Activated CD4-positive, alpha-beta T cell treated with anti-CD3 and anti-CD28 coated beads, Interleukin-2, amount 10 ng/mL, durations not matched to agents 24 days and 14 days (primary cell): ENCODE measurements around the gene C17orf78. TPM values are rescaled to one million over a fixed set of nuclear protein-coding genes. Genes with fewer than 3 reads are reported as not detected.
"Not testable (repeated sequence)": the region's sequence is repeated elsewhere in the genome, so short reads cannot be mapped to it uniquely, and the experiment has no call there.

ENCODE experiments used
- DNase-seq: peaks from one replicate; pipeline ENCODE4 v3.0.0; 2022
- H3K27ac Mint-ChIP-seq: one replicate; pipeline ENCODE4 v1.8.0; 2022; ENCODE audit warnings: mild to moderate bottlenecking, mixed read lengths
- H3K27me3 Mint-ChIP-seq: one replicate; pipeline ENCODE4 v1.8.0; 2022; ENCODE audit warnings: mixed read lengths
- H3K36me3 Mint-ChIP-seq: one replicate; pipeline ENCODE4 v1.8.0; 2022; ENCODE audit warnings: low read depth, mild to moderate bottlenecking, mixed read lengths
- H3K4me1 Mint-ChIP-seq: one replicate; pipeline ENCODE4 v1.8.0; 2021; ENCODE audit warnings: mixed read lengths
- H3K4me3 Mint-ChIP-seq: one replicate; pipeline ENCODE4 v1.8.0; 2022; ENCODE audit warnings: mild to moderate bottlenecking, moderate library complexity, mixed read lengths
- H3K9me3 Mint-ChIP-seq: one replicate; pipeline ENCODE4 v1.8.0; 2021; ENCODE audit warnings: mixed read lengths
- intact Hi-C: fragments of 100-400 bp; cut with micrococcal nuclease; formaldehyde crosslinking; loops from one replicate; pipeline ENCODE4 v1.15.1; 2023
- total RNA-seq: library from RNA; stranded (reverse); gene quantifications from 2 replicates; pipeline ENCODE4 v1.2.3, GENCODE V29; 2022

C17orf78 gene
- total RNA-seq, 1 donor from 2014 or later = not detected

DNA sequence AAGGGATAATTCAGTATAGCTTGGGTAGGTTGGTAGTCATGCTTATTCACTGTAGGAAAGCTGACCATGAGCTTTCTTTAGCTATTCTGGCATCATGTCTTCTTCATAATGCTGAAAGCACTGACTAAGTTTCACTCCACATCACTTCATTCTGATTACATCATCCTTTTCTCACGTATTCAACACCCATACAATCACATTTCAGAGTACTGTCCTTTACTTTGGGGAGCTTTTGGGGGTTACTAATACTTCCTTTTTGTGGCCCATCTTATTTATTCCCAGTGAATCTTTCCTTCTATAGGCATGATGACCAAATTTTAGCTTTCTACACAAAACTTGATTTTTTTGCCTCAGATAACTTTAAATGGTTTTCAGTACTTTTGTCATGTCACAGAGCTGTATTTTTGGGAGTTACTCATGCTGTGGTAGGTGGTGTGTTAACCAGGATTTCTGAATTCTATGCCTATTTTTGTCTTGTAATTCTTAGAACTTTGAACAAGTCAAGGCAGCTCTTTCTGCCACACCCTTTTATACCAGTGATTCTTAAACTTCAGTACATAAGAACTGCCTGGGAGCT, 54.4 kb downstream of the C17orf78 start:
- DNase-seq = peak; percentile 59
- Mint-ChIP-seq H3K27ac (peak overlapping the region; percentile 93), H3K9me3 (no peaks in the 10 kb centered on the region), H3K4me3 (peak overlapping the region; percentile 52), H3K27me3 (no peaks in the 10 kb centered on the region), H3K36me3 (peaks cover 43% of the 10 kb centered on the region), H3K4me1 (peaks cover 27% of the 10 kb centered on the region)
- intact Hi-C loops = loop anchor here (1.0 kb wide), 1 partner anchor 58 kb away; no protein-coding TSS in a partner anchor

DNA sequence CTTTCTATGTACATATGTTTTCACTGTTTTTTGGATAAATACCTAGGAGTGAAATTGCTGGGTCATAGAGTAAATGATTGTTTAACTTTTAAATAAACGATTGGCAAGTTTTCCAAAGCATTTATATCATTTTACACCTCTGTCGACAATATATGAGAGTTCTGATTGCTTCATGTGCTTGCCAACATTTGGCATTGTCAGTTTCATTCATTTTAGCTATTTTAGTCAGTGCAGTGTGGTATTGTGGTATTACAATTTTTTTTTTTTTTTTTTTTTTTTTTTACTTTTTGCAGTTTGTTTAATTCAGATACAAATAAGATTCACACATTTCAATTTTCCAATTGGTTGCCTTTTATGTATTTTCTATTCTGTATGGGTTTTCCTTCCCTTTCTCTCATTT, 56.9 kb downstream of the C17orf78 start:
- DNase-seq = no peak
- Mint-ChIP-seq H3K4me3 (no peak overlapping the region), H3K27me3 (no peaks in the 10 kb centered on the region), H3K4me1 (peaks cover 29% of the 10 kb centered on the region), H3K36me3 (peaks cover 38% of the 10 kb centered on the region), H3K9me3 (no peaks in the 10 kb centered on the region), H3K27ac (no peak overlapping the region)
- intact Hi-C loops = no loop called here

DNA sequence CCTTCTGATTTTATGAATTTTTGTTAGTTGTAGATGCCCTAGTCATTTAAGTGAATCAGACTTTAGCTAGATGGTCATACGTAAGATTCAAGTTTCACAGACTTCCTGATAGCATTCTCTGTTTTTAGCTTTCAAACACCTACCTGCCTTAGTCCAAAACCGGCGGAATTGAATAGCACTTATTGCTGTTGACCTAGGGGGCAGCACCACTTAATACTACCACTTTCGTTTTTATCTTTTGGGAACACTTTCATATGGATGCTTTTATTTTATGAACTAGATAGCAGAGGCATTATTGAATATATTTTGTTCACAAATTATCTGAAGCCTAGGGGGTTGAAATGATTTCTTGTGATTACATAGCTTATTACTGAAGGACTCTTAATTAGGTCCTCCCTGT, 62.4 kb downstream of the C17orf78 start:
- Mint-ChIP-seq H3K36me3 (peaks cover 59% of the 10 kb centered on the region), H3K4me1 (peaks cover 11% of the 10 kb centered on the region), H3K4me3 (no peak overlapping the region), H3K27me3 (no peaks in the 10 kb centered on the region), H3K9me3 (no peaks in the 10 kb centered on the region), H3K27ac (no peak overlapping the region)
- intact Hi-C loops = no loop called here
- DNase-seq = no peak

DNA sequence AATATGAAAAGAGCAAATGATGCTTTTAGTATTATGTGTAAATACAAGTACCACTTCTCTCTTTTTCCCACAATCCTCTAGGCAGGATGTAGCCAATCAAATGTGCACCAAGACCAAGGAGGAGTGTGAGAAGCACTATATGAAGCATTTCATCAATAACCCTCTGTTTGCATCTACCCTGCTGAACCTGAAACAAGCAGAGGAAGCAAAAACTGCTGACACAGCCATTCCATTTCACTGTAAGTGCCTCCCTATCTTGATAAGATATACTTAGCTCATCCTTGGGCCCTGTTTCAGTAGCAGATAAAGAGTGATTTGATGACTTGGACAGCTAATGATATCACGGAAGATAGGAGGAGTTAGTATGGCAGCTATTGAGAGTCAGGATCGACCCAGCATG, 64.6 kb downstream of the C17orf78 start:
- H3K36me3 Mint-ChIP-seq = peaks cover 60% of the 10 kb centered on the region
- H3K27me3 Mint-ChIP-seq = no peaks in the 10 kb centered on the region
- peaks cover 11% of the 10 kb centered on the region for H3K4me1 Mint-ChIP-seq
- H3K9me3 Mint-ChIP-seq = no peaks in the 10 kb centered on the region
- no peak overlapping the region for H3K4me3 Mint-ChIP-seq
- DNase-seq = no peak
- intact Hi-C loops = no loop called here
- no peak overlapping the region for H3K27ac Mint-ChIP-seq

DNA sequence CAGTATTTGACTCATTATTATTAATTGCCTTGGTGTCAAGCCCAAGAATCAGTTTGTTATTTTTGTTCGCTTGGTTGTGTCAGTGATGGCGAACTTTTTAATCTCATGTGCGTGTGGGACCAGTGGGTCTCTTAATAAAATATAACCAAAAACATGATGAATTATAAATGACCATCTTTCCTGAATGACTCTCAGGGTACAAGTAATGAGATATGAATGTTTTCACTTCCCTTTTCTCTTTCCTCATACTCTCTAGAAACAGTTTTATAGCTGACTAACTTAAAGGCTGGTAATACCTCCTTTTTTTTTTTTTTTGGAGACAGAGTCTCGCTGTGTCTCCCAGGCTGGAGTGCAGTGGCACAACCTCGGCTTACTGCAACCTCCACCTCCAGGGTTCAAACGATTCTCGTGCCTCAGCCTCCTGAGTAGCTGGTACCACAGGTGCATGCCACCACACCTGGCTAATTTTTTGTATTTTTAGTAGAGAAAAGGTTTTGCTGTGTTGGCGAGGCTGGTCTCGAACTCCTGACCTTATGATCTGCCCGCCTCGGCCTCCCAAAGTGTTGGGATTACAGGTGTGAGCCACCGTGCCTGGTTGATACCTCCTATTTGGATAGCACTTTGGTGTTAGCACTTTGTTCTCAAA, 65.7 kb downstream of the C17orf78 start:
- H3K27me3 Mint-ChIP-seq, H3K27ac Mint-ChIP-seq, H3K4me3 Mint-ChIP-seq, intact Hi-C loops, H3K9me3 Mint-ChIP-seq, DNase-seq: not testable (repeated sequence)
- peaks cover 56% of the 10 kb centered on the region for H3K36me3 Mint-ChIP-seq
- peaks cover 11% of the 10 kb centered on the region for H3K4me1 Mint-ChIP-seq

Other genes starting within 250 kb of the C17orf78 start
- gene ACACA, start 30.9 kb downstream of the C17orf78 start, total RNA-seq = 120 and 122 TPM in 2 replicates
- 43.2 and 46.7 TPM in 2 replicates for gene TADA2A, start 30.9 kb downstream of the C17orf78 start, total RNA-seq
- gene DUSP14, start 113.9 kb downstream of the C17orf78 start, total RNA-seq = 18.7 and 20.2 TPM in 2 replicates
- gene SYNRG, start 233.4 kb downstream of the C17orf78 start, total RNA-seq = 44.1 and 45.3 TPM in 2 replicates